Measurements from ENCODE around the gene ZW10.

ZW10 gene

GRCh38 chr11:113698515-113698914 is 75.0 kb downstream of the ZW10 start:
- H3K36me3 ChIP-seq (ENCODE audit: control insufficient read depth, insufficient read depth, low read length) = peaks cover 4% of the 10 kb centered on the region
- 68 to 77% methylated on average over 3 of the region's 3 CpGs for WGBS, 2 experiments (ENCODE audit: insufficient coverage in 2 of 2)
- no peak overlapping the region for H3K4me3 ChIP-seq (ENCODE audit: extremely low read depth, insufficient read depth, low read length, poor library complexity, severe bottlenecking)
- H3K9me3 ChIP-seq (ENCODE audit: control insufficient read depth, low read length) = no peaks in the 10 kb centered on the region
- H3K27ac ChIP-seq (ENCODE audit: low read depth, low read length, severe bottlenecking) = no peak overlapping the region
- H3K4me1 ChIP-seq (ENCODE audit: control insufficient read depth, insufficient read depth, low read length, poor library complexity, severe bottlenecking) = no peaks in the 10 kb centered on the region

GRCh38 chr11:113697756-113698407 is 75.6 kb downstream of the ZW10 start:
- Histone ChIP-seq H3K27ac (ENCODE audit: low read depth, low read length, severe bottlenecking) (no peak overlapping the region), H3K4me3 (ENCODE audit: extremely low read depth, insufficient read depth, low read length, poor library complexity, severe bottlenecking) (no peak overlapping the region), H3K36me3 (ENCODE audit: control insufficient read depth, insufficient read depth, low read length) (peaks cover 4% of the 10 kb centered on the region), H3K4me1 (ENCODE audit: control insufficient read depth, insufficient read depth, low read length, poor library complexity, severe bottlenecking) (no peaks in the 10 kb centered on the region), H3K9me3 (ENCODE audit: control insufficient read depth, low read length) (no peaks in the 10 kb centered on the region)
- WGBS, 2 experiments (ENCODE audit: insufficient coverage in 2 of 2) = 57 to 81% methylated on average over 2 of the region's 7 CpGs

GRCh38 chr11:113697111-113697510 is 76.4 kb downstream of the ZW10 start:
- 96% methylated on average over 4 to 5 of the region's 5 CpGs for WGBS, 2 experiments (ENCODE audit: insufficient coverage in 2 of 2)
- Histone ChIP-seq H3K36me3 (ENCODE audit: control insufficient read depth, insufficient read depth, low read length) (peaks cover 4% of the 10 kb centered on the region), H3K4me1 (ENCODE audit: control insufficient read depth, insufficient read depth, low read length, poor library complexity, severe bottlenecking) (no peaks in the 10 kb centered on the region)

GRCh38 chr11:113695207-113695606 is 78.3 kb downstream of the ZW10 start:
- H3K4me1 ChIP-seq (ENCODE audit: control insufficient read depth, insufficient read depth, low read length, poor library complexity, severe bottlenecking) = peaks cover 4% of the 10 kb centered on the region
- peaks cover 4% of the 10 kb centered on the region for H3K36me3 ChIP-seq (ENCODE audit: control insufficient read depth, insufficient read depth, low read length)
- no peak overlapping the region for H3K27ac ChIP-seq (ENCODE audit: low read depth, low read length, severe bottlenecking)
- no peak overlapping the region for H3K4me3 ChIP-seq (ENCODE audit: extremely low read depth, insufficient read depth, low read length, poor library complexity, severe bottlenecking)
- H3K9me3 ChIP-seq (ENCODE audit: control insufficient read depth, low read length) = no peaks in the 10 kb centered on the region
- 80 to 90% methylated on average over 1 to 2 of the region's 4 CpGs for WGBS, 2 experiments (ENCODE audit: insufficient coverage in 2 of 2)

More at GRCh38 chr11:113697111-113697510, 76.4 kb downstream of the ZW10 start:
- no peak overlapping the region for H3K4me3 ChIP-seq (ENCODE audit: extremely low read depth, insufficient read depth, low read length, poor library complexity, severe bottlenecking)
- H3K27ac ChIP-seq (ENCODE audit: low read depth, low read length, severe bottlenecking) = no peak overlapping the region
- no peaks in the 10 kb centered on the region for H3K9me3 ChIP-seq (ENCODE audit: control insufficient read depth, low read length)

- 87 to 98% methylated on average over 6 to 11 of the region's 12 CpGs for WGBS, 2 experiments (ENCODE audit: insufficient coverage in 2 of 2)
- H3K9me3 ChIP-seq (ENCODE audit: control insufficient read depth, low read length) = no peaks in the 10 kb centered on the region
- H3K4me3 ChIP-seq (ENCODE audit: extremely low read depth, insufficient read depth, low read length, poor library complexity, severe bottlenecking) = no peak overlapping the region
- no peak overlapping the region for H3K27ac ChIP-seq (ENCODE audit: low read depth, low read length, severe bottlenecking)
- peaks cover 6% of the 10 kb centered on the region for H3K4me1 ChIP-seq (ENCODE audit: control insufficient read depth, insufficient read depth, low read length, poor library complexity, severe bottlenecking)
- peaks cover 4% of the 10 kb centered on the region for H3K36me3 ChIP-seq (ENCODE audit: control insufficient read depth, insufficient read depth, low read length)
Observed at GRCh38 chr11:113694390-113694789, 79.1 kb downstream of the ZW10 start.

- H3K4me3 ChIP-seq (ENCODE audit: extremely low read depth, insufficient read depth, low read length, poor library complexity, severe bottlenecking) = no peak overlapping the region
- peaks cover 6% of the 10 kb centered on the region for H3K4me1 ChIP-seq (ENCODE audit: control insufficient read depth, insufficient read depth, low read length, poor library complexity, severe bottlenecking)
- H3K36me3 ChIP-seq (ENCODE audit: control insufficient read depth, insufficient read depth, low read length) = peaks cover 4% of the 10 kb centered on the region
- H3K27ac ChIP-seq (ENCODE audit: low read depth, low read length, severe bottlenecking) = no peak overlapping the region
- 96 to 100% methylated on average over 1 to 5 of the region's 13 CpGs for WGBS, 2 experiments (ENCODE audit: insufficient coverage in 2 of 2)
- no peaks in the 10 kb centered on the region for H3K9me3 ChIP-seq (ENCODE audit: control insufficient read depth, low read length)
Observed at GRCh38 chr11:113693030-113693429, 80.5 kb downstream of the ZW10 start.

- peaks cover 6% of the 10 kb centered on the region for H3K4me1 ChIP-seq (ENCODE audit: control insufficient read depth, insufficient read depth, low read length, poor library complexity, severe bottlenecking)
- H3K4me3 ChIP-seq (ENCODE audit: extremely low read depth, insufficient read depth, low read length, poor library complexity, severe bottlenecking) = no peak overlapping the region
- H3K27ac ChIP-seq (ENCODE audit: low read depth, low read length, severe bottlenecking) = peak overlapping the region; percentile 67
- H3K36me3 ChIP-seq (ENCODE audit: control insufficient read depth, insufficient read depth, low read length) = no peaks in the 10 kb centered on the region
- H3K9me3 ChIP-seq (ENCODE audit: control insufficient read depth, low read length) = no peaks in the 10 kb centered on the region
- 69 to 72% methylated on average over 9 to 12 of the region's 15 CpGs for WGBS, 2 experiments (ENCODE audit: insufficient coverage in 2 of 2)
Observed at GRCh38 chr11:113690619-113691569, 82.6 kb downstream of the ZW10 start.

GRCh38 chr11:113689768-113690618 is 83.5 kb downstream of the ZW10 start:
- peaks cover 6% of the 10 kb centered on the region for H3K4me1 ChIP-seq (ENCODE audit: control insufficient read depth, insufficient read depth, low read length, poor library complexity, severe bottlenecking)
- 91 to 94% methylated on average over 15 to 18 of the region's 19 CpGs for WGBS, 2 experiments (ENCODE audit: insufficient coverage in 2 of 2)
- no peaks in the 10 kb centered on the region for H3K36me3 ChIP-seq (ENCODE audit: control insufficient read depth, insufficient read depth, low read length)
- H3K27ac ChIP-seq (ENCODE audit: low read depth, low read length, severe bottlenecking) = peak overlapping the region; percentile 67
- no peak overlapping the region for H3K4me3 ChIP-seq (ENCODE audit: extremely low read depth, insufficient read depth, low read length, poor library complexity, severe bottlenecking)
- no peaks in the 10 kb centered on the region for H3K9me3 ChIP-seq (ENCODE audit: control insufficient read depth, low read length)

- Histone ChIP-seq H3K27ac (ENCODE audit: low read depth, low read length, severe bottlenecking) (no peak overlapping the region), H3K4me3 (ENCODE audit: extremely low read depth, insufficient read depth, low read length, poor library complexity, severe bottlenecking) (no peak overlapping the region), H3K36me3 (ENCODE audit: control insufficient read depth, insufficient read depth, low read length) (no peaks in the 10 kb centered on the region), H3K9me3 (ENCODE audit: control insufficient read depth, low read length) (no peaks in the 10 kb centered on the region), H3K4me1 (ENCODE audit: control insufficient read depth, insufficient read depth, low read length, poor library complexity, severe bottlenecking) (peaks cover 6% of the 10 kb centered on the region)
- WGBS, 2 experiments (ENCODE audit: insufficient coverage in 2 of 2) = 83 to 100% methylated on average over 2 of the region's 2 CpGs
Observed at GRCh38 chr11:113685654-113686359, 87.7 kb downstream of the ZW10 start.

- no peak overlapping the region for H3K4me3 ChIP-seq (ENCODE audit: extremely low read depth, insufficient read depth, low read length, poor library complexity, severe bottlenecking)
- 60 to 83% methylated on average over 2 to 3 of the region's 5 CpGs for WGBS, 2 experiments (ENCODE audit: insufficient coverage in 2 of 2)
- no peaks in the 10 kb centered on the region for H3K4me1 ChIP-seq (ENCODE audit: control insufficient read depth, insufficient read depth, low read length, poor library complexity, severe bottlenecking)
- no peak overlapping the region for H3K27ac ChIP-seq (ENCODE audit: low read depth, low read length, severe bottlenecking)
- no peaks in the 10 kb centered on the region for H3K36me3 ChIP-seq (ENCODE audit: control insufficient read depth, insufficient read depth, low read length)
- no peaks in the 10 kb centered on the region for H3K9me3 ChIP-seq (ENCODE audit: control insufficient read depth, low read length)
Observed at GRCh38 chr11:113684496-113684895, 89.0 kb downstream of the ZW10 start.
